Thoracic aorta (tissue), 2 donors: ENCODE measurements around the gene CTDSPL. TPM values are rescaled to one million over a fixed set of nuclear protein-coding genes. Genes with fewer than 3 reads are reported as not detected.

Experiments
- ATAC-seq: fragments of 150-250 bp; one replicate; pipeline ENCODE4 v1.8.0; 2017; ENCODE audit warnings: low read depth; ENCODE audit not compliant: insufficient number of reproducible peaks, low FRiP score
- DNase-seq: peaks from one replicate; pipeline ENCODE4 v3.0.0-alpha.2; 2020; ENCODE audit warnings: low spot score
- H3K27ac ChIP-seq, 2 donors: fragments of 200-600 bp; sonication (generic); 1 replicate in 1 of 2; 2 replicates in 1 of 2; pipeline ENCODE4 v1.5.1; 2016; ENCODE audit warnings: mild to moderate bottlenecking in 2 of 2, moderate library complexity in 2 of 2
- H3K27me3 ChIP-seq: fragments of 200-600 bp; sonication (generic); replicated peaks from 2 replicates; pipeline ENCODE4 v1.6.0; 2016; ENCODE audit warnings: mild to moderate bottlenecking; ENCODE audit not compliant: insufficient read depth
- H3K36me3 ChIP-seq: fragments of 200-600 bp; sonication (generic); one replicate; pipeline ENCODE4 v1.5.1; 2016
- H3K4me1 ChIP-seq, 2 donors: fragments of 200-600 bp; sonication (generic); 1 replicate in 1 of 2; 2 replicates in 1 of 2; pipeline versions ENCODE4 v1.5.1 to v1.6.0; 2016; ENCODE audit warnings: low read depth in 2 of 2, mild to moderate bottlenecking in 1 of 2; ENCODE audit not compliant: control insufficient read depth in 1 of 2
- H3K4me3 ChIP-seq: fragments of 200-600 bp; sonication (generic); 2 replicates; pipeline ENCODE4 v1.5.1; 2016; ENCODE audit warnings: mild to moderate bottlenecking
- H3K9me3 ChIP-seq: fragments of 200-600 bp; sonication (generic); 2 replicates; pipeline ENCODE4 v1.5.1; 2016
- CTCF ChIP-seq: fragments of 200-600 bp; sonication (generic); IDR thresholded peaks from one replicate; pipeline ENCODE4 v1.5.1; 2019; ENCODE audit warnings: antibody characterized with exemption
- total RNA-seq, 2 donors: library from RNA; depleted of rRNA; stranded (reverse); fragments of >200 nt; gene quantifications; one replicate each; pipeline versions ENCODE4 v1.1.0 to v1.2.3, GENCODE V29; 2016

Gene CTDSPL
- total RNA-seq, 2 donors from 2014 or later = 55.0 to 59.6 TPM

- Histone ChIP-seq H3K9me3 (no peaks in the 10 kb centered on the region), H3K27ac (no peak overlapping the region), H3K4me3 (no peak overlapping the region), H3K27me3 (no peaks in the 10 kb centered on the region), H3K36me3 (peaks cover 39% of the 10 kb centered on the region), H3K4me1 (no peaks in the 10 kb centered on the region)
- no peak for ATAC-seq
- no peak for TF ChIP-seq CTCF
- DNase-seq = no peak
Observed at GRCh38 chr3:38017445-38018295, 156.0 kb downstream of the CTDSPL start.

GRCh38 chr3:38018296-38019266 lies 156.9 kb downstream of the CTDSPL start:
- Histone ChIP-seq H3K36me3 (peaks cover 39% of the 10 kb centered on the region), H3K4me3 (no peak overlapping the region), H3K27me3 (no peaks in the 10 kb centered on the region), H3K9me3 (no peaks in the 10 kb centered on the region), H3K4me1 (peaks cover 0 to under 1% of the 10 kb centered on the region in 2 donors), H3K27ac (no peak overlapping the region)
- ATAC-seq (no peak), DNase-seq (no peak)
- TF ChIP-seq CTCF = no peak

- no peak overlapping the region for H3K4me3 ChIP-seq
- H3K27me3 ChIP-seq = no peaks in the 10 kb centered on the region
- TF ChIP-seq CTCF = no peak
- peaks cover 39% of the 10 kb centered on the region for H3K36me3 ChIP-seq
- H3K27ac ChIP-seq = no peak overlapping the region
- H3K9me3 ChIP-seq = no peaks in the 10 kb centered on the region
- DNase-seq = no peak
- no peak for ATAC-seq
- H3K4me1 ChIP-seq = peaks cover 0 to 4% of the 10 kb centered on the region in 2 donors
Observed at GRCh38 chr3:38019658-38020341, 158.1 kb downstream of the CTDSPL start.

- no peaks in the 10 kb centered on the region for H3K27me3 ChIP-seq
- peaks cover 2 to 4% of the 10 kb centered on the region in 2 donors for H3K4me1 ChIP-seq
- DNase-seq (no peak), ATAC-seq (no peak)
- H3K9me3 ChIP-seq = no peaks in the 10 kb centered on the region
- no peak overlapping the region for H3K27ac ChIP-seq
- no peak for TF ChIP-seq CTCF
- H3K36me3 ChIP-seq = peaks cover 36% of the 10 kb centered on the region
- H3K4me3 ChIP-seq = no peak overlapping the region
Observed at GRCh38 chr3:38020342-38020726, 158.7 kb downstream of the CTDSPL start.
